Suprapubic skin (tissue), 4 donors: ENCODE measurements around the gene TAF5L.

ENCODE experiments used
- CTCF ChIP-seq, 2 donors: fragments of 200-600 bp in 1 of 2; fragments of 450-650 bp in 1 of 2; sonication (generic) in 1 of 2; IDR thresholded peaks; one replicate each; pipeline ENCODE4 v1.5.1; 2016 to 2019; ENCODE audit warnings: antibody characterized with exemption in 2 of 2, mild to moderate bottlenecking in 1 of 2, moderate library complexity in 1 of 2
- EP300 ChIP-seq: sonication (generic); formaldehyde crosslinking; IDR thresholded peaks from one replicate; pipeline ENCODE4 v1.6.1; 2017; ENCODE audit warnings: antibody characterized with exemption
- POLR2A ChIP-seq, 2 donors: fragments of 450-650 bp; IDR thresholded peaks; one replicate each; pipeline ENCODE4 v1.6.1; 2017; ENCODE audit warnings: antibody characterized with exemption in 2 of 2, mild to moderate bottlenecking in 2 of 2, moderate library complexity in 2 of 2
- POLR2AphosphoS5 ChIP-seq, 3 donors: sonication (generic); formaldehyde crosslinking; IDR thresholded peaks; one replicate each; pipeline ENCODE4 v1.6.1; 2017; ENCODE audit warnings: antibody characterized with exemption in 3 of 3

GRCh38 chr1:229625915-229626831 is at the start of gene TAF5L, which contains the start of gene URB2:
- TF ChIP-seq POLR2A (IDR thresholded peaks at IDR 0.05) (peak in 1 of 2 donors; percentile 24), CTCF (IDR thresholded peaks at IDR 0.05) (no peak), EP300 (no peak), POLR2AphosphoS5 (IDR thresholded peaks at IDR 0.05) (peak in 1 of 3 donors; percentile 23)
